GM18511 (cell line): ENCODE measurements around the gene NAA40.
"Not testable (repeated sequence)": the region's sequence is repeated elsewhere in the genome, so short reads cannot be mapped to it uniquely, and the experiment has no call there.

Experiments used
- ATAC-seq: cut with Tn5 transposase; IDR thresholded peaks from one replicate; pipeline ENCODE4 v1.9.1; 2021; ENCODE audit warnings: mild to moderate bottlenecking, moderate library complexity; ENCODE audit not compliant: unreplicated experiment

The NAA40 gene

GRCh38 chr11:63937713-63938478 is 906 bp upstream of the NAA40 start:
- ATAC-seq: peak; percentile 19

GRCh38 chr11:63939397-63939891 is 642 bp downstream of the NAA40 start:
- no peak for ATAC-seq

DNA sequence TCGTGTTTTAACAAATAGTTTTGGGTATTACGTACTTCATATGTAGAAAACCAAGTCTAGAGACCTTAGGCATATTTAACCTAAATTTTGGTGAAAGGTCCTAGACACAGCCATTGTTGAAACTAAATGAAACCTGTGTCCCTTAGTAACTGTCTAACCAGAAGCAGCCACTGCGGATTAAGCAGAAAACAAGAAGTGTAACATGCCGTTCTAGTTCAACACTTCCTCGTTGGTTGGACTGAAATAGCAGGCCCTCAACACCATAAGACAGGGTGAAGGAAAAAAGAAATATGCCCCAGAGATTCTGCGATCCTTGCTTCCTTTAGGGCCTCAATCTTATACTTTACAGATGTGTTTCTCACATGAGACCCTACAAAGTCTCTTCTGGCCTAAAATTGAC is 2.0 kb downstream of the NAA40 start:
- no peak for ATAC-seq

GRCh38 chr11:63941901-63942300 is 3.1 kb downstream of the NAA40 start:
- ATAC-seq: no peak

DNA sequence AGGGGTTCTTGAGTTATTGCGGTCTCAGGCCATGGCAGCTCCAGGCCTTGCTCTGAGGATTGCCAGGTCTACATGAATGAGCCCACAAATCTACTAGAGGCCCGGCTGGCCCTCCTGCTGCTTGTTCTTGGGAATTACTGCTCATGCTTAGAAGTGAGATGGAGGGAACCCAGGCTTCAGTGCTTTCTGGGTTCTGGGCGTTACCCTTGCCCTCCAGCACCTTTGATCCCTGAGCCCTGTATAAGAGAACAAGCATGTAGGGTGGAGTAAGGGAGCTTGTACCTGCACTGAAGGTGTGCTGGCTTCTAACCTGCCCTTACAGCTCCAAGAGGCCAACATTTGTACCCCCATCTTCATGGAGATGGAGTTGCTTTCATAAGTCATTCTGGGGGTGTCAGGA is 4.0 kb downstream of the NAA40 start:
- no peak for ATAC-seq

- no peak for ATAC-seq
These were observed 6.2 kb downstream of the NAA40 start for GRCh38 chr11:63944987-63945386.

DNA sequence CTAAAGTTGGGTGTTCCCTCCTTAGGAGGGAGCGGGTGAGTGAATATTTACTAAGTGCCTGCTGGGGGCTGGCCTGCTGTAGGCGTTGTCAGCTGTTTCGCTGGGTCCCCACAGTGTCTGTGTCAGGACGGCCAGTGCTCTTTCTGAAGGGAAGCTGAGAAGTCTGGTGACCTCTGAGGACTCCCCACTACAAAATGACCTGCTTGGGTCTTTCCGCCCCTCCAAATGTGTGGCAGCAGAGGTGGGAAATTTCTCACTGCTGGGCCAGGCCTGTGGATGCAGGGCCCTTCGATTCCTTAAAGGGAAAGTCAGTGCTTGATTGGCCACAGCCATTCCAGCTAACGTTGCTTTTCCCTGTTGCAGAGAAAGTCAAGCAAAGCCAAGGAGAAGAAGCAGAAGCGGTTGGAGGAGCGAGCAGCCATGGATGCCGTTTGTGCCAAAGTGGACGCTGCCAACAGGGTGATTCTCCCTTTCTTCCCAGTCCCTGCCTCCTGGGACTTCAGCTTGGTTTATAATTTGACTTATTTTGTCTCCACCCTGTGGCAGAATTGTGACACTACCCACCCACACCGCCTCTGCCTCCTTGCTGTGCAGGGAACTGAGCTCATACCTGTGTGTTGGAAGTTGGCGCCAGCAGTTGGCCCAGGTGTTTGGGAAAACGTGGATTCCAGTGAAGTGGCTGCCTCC is 6.8 kb downstream of the NAA40 start:
- ATAC-seq: no peak

DNA sequence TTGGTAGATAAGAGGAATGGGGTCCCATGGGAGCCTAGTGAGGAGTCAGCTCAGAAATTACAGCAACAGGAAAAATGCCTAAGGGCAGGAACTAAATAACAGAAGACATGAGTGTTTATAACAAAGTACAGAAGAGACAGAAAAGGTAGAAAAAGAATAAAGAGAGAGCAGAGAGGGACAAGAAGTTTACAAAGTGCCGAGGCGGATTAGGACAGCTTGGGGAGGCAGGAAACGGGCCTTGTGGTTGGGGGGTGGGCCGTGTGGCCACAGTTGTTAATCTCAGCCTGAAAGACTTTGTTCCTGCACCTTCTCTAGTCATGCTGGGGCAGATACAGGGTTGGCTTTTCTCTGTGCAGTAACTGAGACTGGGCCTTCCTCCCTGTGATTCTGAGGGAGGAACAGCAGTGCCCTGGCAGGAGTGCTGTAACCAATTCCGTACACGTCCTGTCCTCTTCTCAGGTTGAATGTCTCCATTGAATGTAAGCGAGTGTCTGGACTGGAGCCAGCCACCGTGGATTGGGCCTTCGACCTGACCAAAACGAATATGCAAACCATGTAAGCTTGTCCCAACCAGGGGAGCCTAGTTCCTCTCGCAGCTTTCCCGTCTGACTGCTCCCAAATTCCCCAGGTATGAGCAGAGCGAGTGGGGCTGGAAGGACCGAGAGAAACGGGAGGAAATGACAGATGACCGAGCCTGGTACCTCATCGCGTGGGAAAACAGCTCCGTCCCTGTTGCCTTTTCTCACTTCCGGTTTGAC is 13.2 kb downstream of the NAA40 start:
- ATAC-seq: no peak

DNA sequence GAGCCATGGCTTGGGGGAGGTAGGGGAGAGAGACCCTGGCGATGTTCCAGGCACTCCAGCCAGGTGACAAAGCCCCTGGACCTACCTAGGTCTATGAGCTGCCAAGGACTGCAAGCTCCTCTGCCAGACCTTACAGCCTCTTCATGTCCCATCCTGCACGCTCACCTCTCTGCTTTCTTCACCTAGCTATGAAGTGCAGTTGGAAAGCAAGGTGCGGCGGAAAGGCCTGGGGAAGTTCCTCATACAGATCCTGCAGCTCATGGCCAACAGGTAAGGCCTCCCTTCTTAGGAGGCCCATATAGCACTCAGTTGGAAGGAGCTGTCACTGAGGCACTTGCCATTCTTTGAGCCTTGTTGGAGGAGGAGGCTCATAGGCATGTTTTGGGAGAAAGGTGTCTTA is 13.8 kb downstream of the NAA40 start:
- no peak for ATAC-seq

DNA sequence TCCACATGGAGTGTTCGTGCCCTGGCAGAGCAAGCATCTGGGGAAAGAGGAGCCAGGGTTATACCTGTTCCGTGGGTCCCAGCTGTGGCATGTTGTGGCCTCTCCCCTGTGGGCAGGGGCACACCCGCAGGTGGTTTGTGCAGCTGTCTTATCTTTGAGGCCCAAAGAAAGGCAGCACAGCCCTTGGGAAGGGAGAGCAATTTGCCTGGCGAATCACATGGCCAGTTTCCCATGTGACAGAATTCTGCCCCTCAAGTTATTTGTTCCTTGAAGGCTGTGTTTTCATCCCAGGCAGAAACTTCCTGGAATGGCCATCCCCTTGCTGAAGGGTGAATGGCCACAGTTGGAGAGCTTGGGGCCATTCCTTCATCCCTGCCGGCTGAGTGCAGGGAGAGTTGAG is 19.2 kb downstream of the NAA40 start:
- no peak for ATAC-seq

DNA sequence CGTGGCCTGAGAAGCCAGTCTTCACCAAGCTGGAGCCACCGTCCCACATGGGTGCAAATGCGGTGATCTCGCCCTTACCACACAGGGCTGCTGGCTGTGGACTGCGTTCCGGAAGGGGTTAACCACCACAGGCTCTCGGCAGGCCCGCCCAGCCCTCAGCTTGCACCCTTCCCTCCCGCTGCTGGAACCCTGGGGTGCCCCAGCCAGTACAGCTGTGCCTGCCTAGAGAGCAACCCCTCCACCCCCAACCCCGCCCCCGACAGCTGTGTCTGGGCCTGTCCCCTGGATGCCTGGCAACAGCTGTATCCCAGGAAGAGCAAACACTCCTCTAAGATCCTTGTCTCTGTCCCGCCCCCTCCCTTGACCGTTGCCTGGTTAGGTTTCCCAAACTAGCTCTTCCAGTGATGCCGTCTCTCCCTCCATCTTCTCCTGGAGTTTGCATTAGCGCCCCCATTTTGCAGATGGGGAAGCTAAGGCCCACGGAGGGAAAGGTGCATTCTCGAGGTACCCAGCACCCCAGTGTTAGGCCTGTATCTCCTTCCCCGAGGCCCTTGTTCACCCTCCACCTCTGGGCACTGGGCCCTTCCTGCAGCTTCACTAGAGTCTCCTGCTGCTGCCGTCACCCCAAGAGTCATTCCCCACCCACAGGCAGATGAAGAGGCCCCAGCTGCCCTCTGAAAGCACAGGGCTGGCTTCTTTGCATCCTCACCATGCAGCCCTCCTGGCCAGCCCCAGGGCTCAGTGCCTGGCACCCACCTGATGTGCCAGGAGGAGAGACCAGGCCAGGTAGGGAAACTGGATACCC is 23.0 kb downstream of the NAA40 start:
- no peak for ATAC-seq

GRCh38 chr11:63963895-63964294 is 25.1 kb downstream of the NAA40 start:
- ATAC-seq: not testable (repeated sequence)

DNA sequence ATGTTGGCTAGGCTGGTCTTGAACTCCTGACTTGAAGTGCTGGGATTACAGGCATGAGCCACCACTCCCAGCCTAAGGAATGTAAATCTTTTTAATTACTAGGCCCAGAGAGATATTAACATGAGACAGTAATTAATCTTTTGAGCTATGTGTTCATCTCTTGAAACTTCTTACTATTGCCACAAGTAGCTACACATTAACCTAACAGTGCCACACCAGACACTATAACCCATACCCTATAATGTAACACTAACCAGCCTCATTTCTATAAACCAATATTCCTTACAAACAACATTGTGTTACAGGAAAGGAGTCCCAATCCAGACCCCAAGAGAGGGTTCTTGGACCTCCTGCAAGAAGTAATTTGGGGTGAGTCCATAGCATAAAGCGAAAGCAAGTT is 27.6 kb downstream of the NAA40 start:
- no peak for ATAC-seq

DNA sequence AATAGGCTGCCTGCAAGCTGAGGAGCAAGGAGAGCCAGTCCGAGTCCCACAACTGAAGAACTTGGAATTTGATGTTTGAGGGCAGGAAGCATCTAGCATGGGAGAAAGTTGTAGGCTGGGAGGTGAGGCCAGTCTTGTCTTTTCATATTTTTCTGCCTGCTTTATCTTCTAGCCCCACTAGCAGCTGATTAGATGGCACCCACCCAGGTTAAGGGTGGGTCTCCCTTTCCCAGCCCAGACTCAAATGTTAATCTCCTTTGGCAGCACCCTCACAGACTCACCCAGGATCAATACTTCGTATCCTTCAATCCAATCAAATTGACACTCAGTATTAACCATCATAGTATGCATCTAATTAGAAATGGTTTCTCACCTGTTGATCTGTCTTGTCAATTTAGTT is 30.7 kb downstream of the NAA40 start:
- ATAC-seq: no peak

DNA sequence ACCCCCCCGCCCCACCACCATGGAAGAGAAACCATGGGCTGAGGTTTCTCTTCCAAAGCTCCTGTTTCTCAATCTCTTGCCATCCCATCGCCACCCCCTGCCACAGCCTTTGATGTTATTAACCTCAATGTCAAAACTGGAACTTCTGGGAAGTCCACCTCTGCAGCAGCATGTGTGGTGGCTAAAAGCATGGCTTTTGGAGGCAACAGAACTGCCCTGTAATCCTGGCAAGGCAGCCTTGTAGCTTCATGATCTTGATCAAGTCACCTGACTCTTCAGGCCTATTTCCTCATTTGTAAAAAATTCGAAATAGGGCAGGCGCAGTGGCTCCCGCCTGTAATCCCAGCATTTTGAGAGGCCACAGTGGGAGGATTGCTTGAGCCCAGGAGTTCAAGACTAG is 32.1 kb downstream of the NAA40 start:
- ATAC-seq: no peak

DNA sequence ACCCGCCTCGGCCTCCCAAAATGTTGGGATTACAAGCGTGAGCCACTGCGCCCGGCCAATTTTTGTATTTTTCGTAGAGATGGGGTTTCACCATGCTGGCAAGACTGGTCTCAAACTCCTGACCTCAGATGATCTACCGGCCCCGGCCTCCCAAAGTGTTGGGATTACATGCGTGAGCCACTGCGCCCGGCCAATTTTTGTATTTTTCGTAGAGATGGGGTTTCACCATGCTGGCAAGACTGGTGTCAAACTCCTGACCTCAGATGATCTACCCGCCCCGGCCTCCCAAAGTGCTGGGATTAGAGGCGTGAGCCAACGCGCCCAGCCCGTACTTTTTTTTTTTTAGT is 35.1 kb downstream of the NAA40 start:
- ATAC-seq: not testable (repeated sequence)

GRCh38 chr11:63974259-63975143 is 35.7 kb downstream of the NAA40 start, which contains the start of gene COX8A:
TSS of gene COX8A (plus strand) at chr11:63974620. CDS start at chr11:63974681, 61 bp downstream.
- peak; percentile 97 for ATAC-seq

DNA sequence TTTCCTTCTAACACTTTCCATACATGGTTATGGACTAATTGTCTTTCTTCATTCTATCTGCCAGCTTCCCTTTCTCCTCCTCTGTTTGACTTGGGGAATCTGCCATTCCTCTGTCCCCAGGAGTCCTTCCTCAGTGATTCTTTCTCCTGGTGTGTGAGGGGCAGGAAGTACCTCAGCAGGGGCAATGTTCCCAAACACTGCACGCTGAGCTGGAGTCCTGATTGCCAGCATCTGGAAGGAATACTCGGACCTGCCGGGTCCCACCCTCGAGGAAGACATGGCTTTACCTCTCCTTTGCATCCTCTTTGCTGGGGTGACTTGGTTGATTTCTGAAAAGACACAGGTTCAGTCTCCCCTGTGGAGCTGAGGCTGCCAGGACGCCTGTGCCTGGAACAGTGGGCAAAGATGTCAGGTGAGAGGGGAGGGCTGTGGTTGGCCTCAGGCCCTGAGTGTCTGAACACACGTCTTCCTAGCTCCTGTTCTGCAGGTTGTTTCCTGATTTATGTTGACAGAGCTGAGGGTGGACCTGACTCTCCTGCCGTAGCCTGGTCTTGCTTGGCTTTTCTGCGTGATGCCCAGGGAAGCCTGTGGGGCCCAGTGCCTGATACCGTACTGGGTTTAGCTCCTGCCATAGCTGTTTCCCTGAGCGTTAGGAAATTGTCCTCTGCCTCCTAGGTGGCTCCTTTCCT is 39.9 kb downstream of the NAA40 start:
- ATAC-seq: no peak

- ATAC-seq: no peak
These were observed 40.6 kb downstream of the NAA40 start for GRCh38 chr11:63979426-63979825.
